Small intestine (tissue), 7 donors: ENCODE results near the gene TAL1. TPM values are rescaled to one million over a fixed set of nuclear protein-coding genes. Genes with fewer than 3 reads are reported as not detected.

Experiments used
- DNase-seq, 2 donors: peaks; one replicate each; pipeline versions ENCODE4 v3.0.0 to v3.0.0-alpha.2; 2013
- FAIRE-seq: peaks from 2 replicates; lab custom pipeline; 2012; peaks lifted over from hg19 to GRCh38; lab: Jason Lieb, UNC
- H3K27ac ChIP-seq, 3 donors: one replicate each; pipeline ENCODE4 v1.5.1; 2013; ENCODE audit warnings: low read length in 2 of 3, mild to moderate bottlenecking in 2 of 3, control low read depth in 1 of 3, inconsistent platforms in 1 of 3, low read depth in 1 of 3, moderate library complexity in 1 of 3
- H3K27me3 ChIP-seq, 3 donors: one replicate each; pipeline ENCODE4 v1.6.1; 2013; ENCODE audit warnings: low read length in 3 of 3, inconsistent platforms in 1 of 3; ENCODE audit not compliant: control insufficient read depth in 3 of 3, insufficient read depth in 3 of 3
- H3K36me3 ChIP-seq, 3 donors: one replicate each; pipeline ENCODE4 v1.6.1; 2013; ENCODE audit warnings: low read length in 3 of 3, inconsistent platforms in 1 of 3, low read depth in 1 of 3, mild to moderate bottlenecking in 1 of 3, moderate library complexity in 1 of 3; ENCODE audit not compliant: control insufficient read depth in 3 of 3, insufficient read depth in 2 of 3
- H3K4me1 ChIP-seq, 3 donors: one replicate each; pipeline ENCODE4 v1.6.1; 2013; ENCODE audit warnings: low read length in 2 of 3, inconsistent platforms in 1 of 3, low read depth in 1 of 3, mild to moderate bottlenecking in 1 of 3, moderate library complexity in 1 of 3; ENCODE audit not compliant: control insufficient read depth in 3 of 3, insufficient read depth in 2 of 3
- H3K4me3 ChIP-seq, 3 donors: one replicate each; pipeline ENCODE4 v1.5.1; 2013; ENCODE audit warnings: low read length in 3 of 3, control low read depth in 1 of 3, inconsistent platforms in 1 of 3, low read depth in 1 of 3, mild to moderate bottlenecking in 1 of 3, moderate library complexity in 1 of 3
- H3K9me3 ChIP-seq, 2 donors: one replicate each; pipeline ENCODE4 v1.6.1; 2013; ENCODE audit warnings: low read depth in 1 of 2, low read length in 1 of 2; ENCODE audit not compliant: control insufficient read depth in 2 of 2, insufficient read depth in 1 of 2
- WGBS, 3 donors: extraction: QIAGEN DNeasy Blood & Tissue Kit; methylation state at CpG; one replicate each; pipeline ENCODE4 v1.1.7; 2013; 5-methylcytosine and 5-hydroxymethylcytosine counted together
- polyA plus RNA-seq, 4 donors: library from polyadenylated mRNA; stranded (reverse) in 3 of 4; unstranded in 1 of 4; fragments of 200-250 nt in 3 of 4; fragments of 120-200 nt in 1 of 4; gene quantifications; one replicate each; pipeline versions ENCODE4 v1.2.1 to v1.2.3, GENCODE V29; 2013
- donor health status: healthy with polysubstance abuse.
- donor health status: control.
- donor health status: control.
- donor health status: Bipolar disorder and iron deficiency.
- donor health status: healthy.

Gene TAL1
- polyA plus RNA-seq, 4 donors: 0.27 to 4.7 (median 0.92) TPM

GRCh38 chr1:47233186-47233585 is 1.2 kb upstream of the TAL1 start:
- FAIRE-seq (no peak), DNase-seq (no peak)
- 42 to 70% (median 60%) methylated on average over 6 of the region's 6 CpGs for WGBS, 3 donors
- Histone ChIP-seq H3K27me3 (peaks cover 0 to 77% (median 51%) of the 10 kb centered on the region in 3 donors), H3K36me3 (no peaks in the 10 kb centered on the region), H3K4me3 (no peak overlapping the region), H3K9me3 (no peaks in the 10 kb centered on the region), H3K27ac (no peak overlapping the region), H3K4me1 (peaks cover 0 to 15% (median 6%) of the 10 kb centered on the region in 3 donors)

GRCh38 chr1:47231301-47232186 is 481 bp downstream of the TAL1 start:
- H3K27me3 ChIP-seq: peaks cover 0 to 94% (median 63%) of the 10 kb centered on the region in 3 donors
- FAIRE-seq (no peak), DNase-seq (peak; percentile 21 to 76)
- H3K4me3 ChIP-seq: peak overlapping the region in 2 of 3 donors; percentile 26 to 34
- no peaks in the 10 kb centered on the region for H3K36me3 ChIP-seq
- peak overlapping the region in 2 of 3 donors; percentile 10 to 80 for H3K27ac ChIP-seq
- no peaks in the 10 kb centered on the region for H3K9me3 ChIP-seq
- H3K4me1 ChIP-seq: peaks cover 0 to 15% (median 6%) of the 10 kb centered on the region in 3 donors
- WGBS, 3 donors: 1 to 5% (median 2%) methylated on average over 59 to 62 of the region's 62 CpGs

- FAIRE-seq: no peak
- Histone ChIP-seq H3K27ac (peak overlapping the region in 1 of 3 donors; percentile 64), H3K27me3 (peaks cover 0 to 100% (median 70%) of the 10 kb centered on the region in 3 donors)
Observed at GRCh38 chr1:47230692-47231300, 1.2 kb downstream of the TAL1 start.

GRCh38 chr1:47229886-47230691 is 1.9 kb downstream of the TAL1 start:
- Histone ChIP-seq H3K36me3 (no peaks in the 10 kb centered on the region), H3K9me3 (no peaks in the 10 kb centered on the region), H3K4me1 (peaks cover 0 to 17% (median 10%) of the 10 kb centered on the region in 3 donors), H3K27me3 (peaks cover 0 to 96% (median 72%) of the 10 kb centered on the region in 3 donors), H3K27ac (peak overlapping the region in 1 of 3 donors; percentile 64), H3K4me3 (no peak overlapping the region)
- 10 to 14% (median 10%) methylated on average over 23 of the region's 23 CpGs for WGBS, 3 donors
- no peak for FAIRE-seq
- DNase-seq: peak in 1 of 2 donors; percentile 41

More at GRCh38 chr1:47230692-47231300, 1.2 kb downstream of the TAL1 start:
- peak overlapping the region in 2 of 3 donors; percentile 8 to 11 for H3K4me3 ChIP-seq
- 3 to 9% (median 5%) methylated on average over 44 of the region's 44 CpGs for WGBS, 3 donors
- H3K36me3 ChIP-seq: no peaks in the 10 kb centered on the region
- H3K9me3 ChIP-seq: no peaks in the 10 kb centered on the region
- DNase-seq: peak in 1 of 2 donors; percentile 52
- H3K4me1 ChIP-seq: peaks cover 0 to 17% (median 6%) of the 10 kb centered on the region in 3 donors

GRCh38 chr1:47229031-47229885 is 2.8 kb downstream of the TAL1 start:
- Histone ChIP-seq H3K4me1 (peaks cover 0 to 17% (median 10%) of the 10 kb centered on the region in 3 donors), H3K9me3 (no peaks in the 10 kb centered on the region), H3K27me3 (peaks cover 0 to 97% (median 77%) of the 10 kb centered on the region in 3 donors), H3K4me3 (no peak overlapping the region), H3K27ac (peak overlapping the region in 1 of 3 donors; percentile 48), H3K36me3 (no peaks in the 10 kb centered on the region)
- no peak for FAIRE-seq
- DNase-seq: peak in 1 of 2 donors; percentile 42
- 16 to 22% (median 18%) methylated on average over 32 to 35 of the region's 35 CpGs for WGBS, 3 donors

GRCh38 chr1:47228644-47229030 is 3.4 kb downstream of the TAL1 start:
- peaks cover 0 to 17% (median 10%) of the 10 kb centered on the region in 3 donors for H3K4me1 ChIP-seq
- no peaks in the 10 kb centered on the region for H3K9me3 ChIP-seq
- H3K27ac ChIP-seq: peak overlapping the region in 1 of 3 donors; percentile 48
- peaks cover 0 to 97% (median 79%) of the 10 kb centered on the region in 3 donors for H3K27me3 ChIP-seq
- no peak for DNase-seq
- H3K36me3 ChIP-seq: no peaks in the 10 kb centered on the region
- FAIRE-seq: no peak
- WGBS, 3 donors: 55 to 77% (median 71%) methylated on average over 12 of the region's 12 CpGs
- H3K4me3 ChIP-seq: no peak overlapping the region

GRCh38 chr1:47227341-47228232 is 4.4 kb downstream of the TAL1 start:
- Histone ChIP-seq H3K27ac (no peak overlapping the region), H3K9me3 (no peaks in the 10 kb centered on the region), H3K27me3 (peaks cover 0 to 97% (median 80%) of the 10 kb centered on the region in 3 donors), H3K36me3 (no peaks in the 10 kb centered on the region), H3K4me3 (no peak overlapping the region), H3K4me1 (peaks cover 0 to 17% (median 10%) of the 10 kb centered on the region in 3 donors)
- WGBS, 3 donors: 51 to 77% (median 56%) methylated on average over 7 of the region's 7 CpGs
- DNase-seq: no peak
- no peak for FAIRE-seq
